EL (cell line): ENCODE data around the gene C17orf114.
"Not testable (repeated sequence)": the region's sequence is repeated elsewhere in the genome, so short reads cannot be mapped to it uniquely, and the experiment has no call there.

Source experiments
- DNase-seq: peaks from one replicate; pipeline ENCODE4 v3.0.0-alpha.2; 2016

The C17orf114 gene

GRCh38 chr17:4802228-4802627, at the start of gene C17orf114:
TSS of gene C17orf114 (minus strand) at chr17:4802328.
- no peak for DNase-seq

DNA sequence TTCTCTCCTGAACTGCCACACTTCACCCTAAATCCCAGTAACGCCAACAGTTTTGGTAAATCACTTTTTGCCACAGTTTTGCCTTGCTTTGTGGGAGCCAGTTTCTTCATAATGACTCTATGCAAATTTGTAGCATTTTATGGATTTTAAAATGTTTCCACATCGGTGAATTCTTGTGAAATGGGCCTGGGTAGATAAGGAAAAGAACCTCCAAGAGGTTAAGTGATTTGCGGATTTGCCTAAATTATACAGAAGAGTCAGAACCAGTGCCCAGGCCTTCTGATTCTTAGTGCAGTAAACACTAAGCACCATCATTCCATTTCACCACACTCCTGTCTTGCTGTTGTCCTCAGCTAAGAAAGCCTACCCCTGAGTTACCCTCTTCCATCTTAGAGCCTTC, 49.0 kb upstream of the C17orf114 start:
- no peak for DNase-seq

DNA sequence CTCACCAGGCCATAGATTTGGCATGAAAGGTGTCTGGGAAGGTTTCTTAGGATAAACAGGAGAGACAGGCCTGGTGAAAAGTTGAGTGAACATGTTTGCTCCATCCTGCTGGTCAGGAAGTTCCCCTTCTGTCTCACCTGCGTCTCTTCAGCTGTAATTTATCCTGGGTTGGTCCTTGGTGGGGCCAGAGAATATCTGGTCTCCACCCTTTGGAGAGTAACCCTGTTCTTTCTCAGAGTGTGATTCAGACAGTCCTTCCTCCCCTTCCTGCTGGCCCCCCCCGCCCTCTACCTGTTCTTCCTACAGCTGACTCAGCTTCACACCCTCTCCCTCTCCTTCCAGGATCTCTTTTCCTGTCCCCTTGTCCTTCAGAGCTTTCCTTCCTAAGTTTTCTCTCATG, 48.1 kb upstream of the C17orf114 start:
- no peak for DNase-seq

DNA sequence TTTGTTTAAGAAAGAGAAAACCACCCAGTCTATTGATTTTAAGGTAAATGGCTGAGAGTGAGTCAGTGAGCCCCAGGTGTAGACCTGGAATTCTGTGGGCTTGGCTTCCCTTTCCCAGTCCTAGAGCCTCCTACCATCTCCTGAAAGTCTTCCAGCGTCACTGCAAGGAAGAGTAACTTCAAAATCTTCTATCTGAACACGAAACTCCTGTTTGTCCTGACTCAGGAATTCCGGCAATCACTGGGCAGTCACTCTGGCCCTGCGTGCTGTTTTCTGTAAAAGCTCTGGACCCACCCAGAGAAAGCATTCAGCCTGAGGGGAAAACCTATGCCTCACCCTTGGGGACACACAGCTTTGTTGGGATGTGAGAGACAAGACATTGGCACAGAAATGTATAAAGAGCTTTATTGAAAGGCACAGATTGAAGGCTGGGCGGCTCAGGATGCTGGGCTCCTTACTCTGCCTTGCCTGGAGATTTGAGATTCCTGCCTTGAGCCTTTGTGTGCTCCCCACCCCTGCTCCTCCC, 46.9 kb upstream of the C17orf114 start:
- DNase-seq, result peak; percentile 61

GRCh38 chr17:4846635-4847390, 44.7 kb upstream of the C17orf114 start:
- no peak for DNase-seq

DNA sequence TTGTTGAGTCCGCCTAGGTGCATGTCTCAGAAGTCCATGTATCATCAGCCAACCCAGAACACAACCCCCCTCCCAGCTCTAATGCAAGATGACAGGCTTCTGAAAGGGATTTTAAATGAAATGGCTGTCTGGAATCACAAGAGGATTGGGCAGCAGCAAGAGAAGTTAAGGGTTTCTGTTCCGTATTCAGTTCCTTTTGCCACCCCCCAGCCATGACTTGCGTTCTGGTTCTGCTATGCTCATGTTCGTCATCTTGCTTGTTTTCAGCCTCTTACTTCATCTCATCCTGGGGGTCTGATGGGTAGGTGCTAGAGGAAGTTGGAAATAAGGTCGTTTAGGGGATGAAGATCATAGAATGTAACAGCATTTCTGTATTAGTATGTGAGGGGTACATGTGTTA, 43.0 kb upstream of the C17orf114 start:
- no peak for DNase-seq

DNA sequence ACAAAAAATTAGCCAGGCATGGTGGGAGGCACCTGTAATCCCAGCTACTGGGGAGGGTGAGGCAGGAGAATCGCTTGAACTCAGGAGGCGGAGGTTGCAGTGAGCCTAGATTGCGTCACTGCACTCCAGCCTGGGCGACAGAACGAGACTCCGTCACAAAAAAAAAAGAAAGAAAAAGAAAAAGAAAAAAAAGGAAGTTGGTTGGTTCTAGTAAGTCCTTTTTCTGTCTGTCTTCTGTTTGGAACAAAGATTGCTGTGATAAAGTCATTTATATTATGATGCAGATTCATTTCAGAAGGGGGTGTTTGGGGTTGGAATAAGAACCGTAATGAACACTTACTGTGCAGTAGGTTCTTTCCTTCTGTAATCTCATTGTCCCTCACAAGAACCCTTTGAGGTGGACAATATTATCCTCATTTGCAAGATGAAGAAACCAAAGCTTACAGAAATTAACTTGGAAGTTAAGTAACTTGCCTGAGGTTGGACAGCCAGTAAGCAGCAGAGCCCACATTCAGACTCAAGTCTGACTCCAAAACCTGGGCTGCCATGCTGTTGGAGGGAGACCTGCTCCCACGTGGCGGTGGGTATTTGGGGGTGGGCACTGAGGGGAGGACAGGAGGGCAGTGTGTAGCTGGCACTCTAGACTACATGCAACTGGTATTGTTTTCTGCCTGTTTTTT, 41.3 kb upstream of the C17orf114 start:
- no peak for DNase-seq

DNA sequence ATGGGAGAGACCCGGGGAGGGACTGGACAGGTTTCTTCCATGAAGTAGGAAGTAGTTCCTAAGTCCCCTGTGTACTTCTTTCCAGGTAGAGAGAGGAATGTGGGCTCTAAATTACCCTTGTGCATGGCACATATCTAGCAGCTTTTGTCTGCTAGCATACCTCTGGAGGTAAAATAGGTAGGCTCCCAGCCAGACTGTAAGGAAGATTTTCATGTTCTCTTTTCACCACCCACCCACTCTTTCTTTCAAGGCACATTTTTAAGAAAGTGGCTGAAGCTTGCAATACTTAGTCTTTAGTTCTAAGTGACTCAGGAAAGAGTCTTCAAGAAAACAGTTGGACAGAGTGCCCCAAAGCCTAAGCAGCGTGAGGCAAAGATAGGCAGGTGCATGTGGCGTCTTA, 40.2 kb upstream of the C17orf114 start:
- DNase-seq, result no peak

GRCh38 chr17:4840893-4841242, 38.7 kb upstream of the C17orf114 start:
- DNase-seq, result no peak

- DNase-seq, result peak; percentile 15
These were observed 38.1 kb upstream of the C17orf114 start for GRCh38 chr17:4839965-4840892.

- DNase-seq, result no peak
These were observed 37.1 kb upstream of the C17orf114 start for GRCh38 chr17:4839221-4839620.

GRCh38 chr17:4838309-4838785, 36.2 kb upstream of the C17orf114 start:
- DNase-seq, result no peak

DNA sequence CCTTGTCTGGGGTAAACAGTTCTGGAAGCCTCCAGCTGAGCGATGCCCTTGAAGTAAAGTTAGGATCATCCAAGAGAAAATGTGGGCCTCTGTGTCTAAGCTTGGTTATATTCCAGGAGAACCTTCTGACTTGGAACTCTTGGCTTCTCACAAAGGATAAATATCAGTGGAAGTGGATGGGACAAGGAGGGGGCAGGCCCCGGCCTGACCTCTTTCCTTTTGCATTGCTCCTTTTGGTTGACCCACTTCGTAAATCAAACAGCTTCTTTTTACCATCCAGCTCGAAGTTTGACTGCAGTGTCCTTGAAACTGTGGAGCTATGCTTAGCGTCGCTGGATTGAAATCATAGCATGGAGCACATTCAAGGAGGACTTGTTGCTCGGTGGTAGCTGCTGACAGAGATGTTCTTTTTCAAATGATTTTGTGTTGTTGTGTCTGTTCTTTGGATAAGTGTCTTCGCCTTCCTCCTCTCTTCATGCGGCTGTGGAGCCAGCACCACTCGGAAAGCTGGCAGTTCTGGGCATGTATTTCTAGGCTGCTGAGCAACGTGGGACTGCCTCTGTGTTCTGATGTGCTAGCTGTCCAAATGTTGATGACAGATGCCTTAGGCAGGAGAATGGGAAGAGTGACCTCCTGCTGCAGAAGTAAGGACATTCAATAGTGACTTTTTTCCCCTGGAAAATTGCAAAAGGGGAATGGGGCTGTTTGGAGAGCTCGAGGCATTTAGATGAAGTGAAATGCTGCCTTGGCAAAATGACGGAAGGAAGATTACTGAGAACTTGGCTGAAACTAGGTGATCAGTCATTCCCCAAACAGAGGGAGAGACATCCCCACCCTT, 35.6 kb upstream of the C17orf114 start:
- DNase-seq, result no peak

DNA sequence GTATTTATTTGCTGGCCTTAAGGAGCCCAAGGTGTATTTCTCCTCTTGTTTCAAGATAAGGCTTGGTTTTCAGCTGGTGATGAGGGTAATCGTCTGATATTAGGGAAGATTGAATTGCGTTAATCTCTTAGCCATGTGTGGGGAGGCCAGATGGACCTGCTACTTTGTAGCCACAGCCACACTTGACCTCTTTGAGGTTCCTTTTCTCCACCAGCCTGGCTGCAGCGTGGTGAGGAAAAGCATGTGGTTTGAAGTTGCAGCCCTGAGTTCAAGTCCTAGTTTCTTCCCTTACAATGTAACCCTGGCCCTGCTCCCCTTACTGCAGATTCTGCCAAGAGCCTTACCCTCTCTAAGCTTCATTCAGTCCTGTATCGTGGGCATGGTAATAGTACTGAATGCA, 34.1 kb upstream of the C17orf114 start:
- no peak for DNase-seq

DNA sequence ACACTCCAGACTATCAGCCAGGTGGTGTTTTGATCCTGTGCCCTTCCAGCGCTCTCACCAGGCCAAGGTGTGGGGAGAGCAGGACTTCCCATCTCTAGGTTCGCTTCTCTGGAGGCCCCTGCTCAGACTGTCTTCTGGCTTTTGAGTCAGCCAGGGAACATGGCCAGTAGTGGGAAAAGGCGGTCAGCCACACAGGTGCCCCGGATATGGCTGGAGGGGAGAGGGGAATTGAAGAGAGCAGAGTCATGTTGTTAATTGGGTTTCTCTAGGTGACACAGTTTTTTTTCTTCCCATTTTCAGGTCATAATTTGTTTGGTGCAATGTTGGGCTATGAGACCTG, 32.5 kb upstream of the C17orf114 start:
- no peak for DNase-seq

DNA sequence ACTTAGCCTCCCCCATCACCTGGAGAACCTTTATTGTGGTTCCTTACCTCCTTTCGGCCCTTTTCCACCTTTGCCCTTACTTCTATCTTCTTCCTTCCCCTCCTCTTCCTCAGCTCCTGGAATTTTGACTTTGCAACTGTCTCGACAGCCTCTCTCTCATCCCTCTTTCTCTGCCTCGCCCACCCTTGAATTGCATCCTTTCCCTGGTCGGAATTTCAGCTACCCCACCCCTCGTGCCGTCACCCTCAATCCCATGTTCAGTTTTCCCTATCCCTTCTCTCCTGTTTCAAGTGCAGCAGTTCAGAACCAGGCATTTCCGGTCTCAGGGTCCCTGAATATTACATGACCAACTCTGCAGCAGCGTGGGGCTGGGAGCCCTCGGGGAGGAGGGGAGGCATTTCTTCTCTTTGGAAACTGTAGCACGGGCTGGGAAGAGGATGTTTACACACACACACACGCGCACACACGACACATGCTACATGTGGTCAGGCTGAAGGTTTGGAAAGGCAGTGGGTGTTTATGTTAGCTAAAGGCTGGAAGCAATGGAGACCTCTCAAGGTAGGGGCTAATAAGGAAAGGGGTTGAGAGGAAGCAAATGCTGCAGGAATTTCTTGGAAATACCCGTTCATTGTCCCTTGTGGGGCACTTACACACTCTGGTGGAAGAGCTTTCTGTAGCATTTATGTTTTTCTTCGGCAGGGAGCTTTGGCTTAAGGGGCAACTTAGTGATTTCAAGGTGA, 32.0 kb upstream of the C17orf114 start:
- peak; percentile 68 for DNase-seq

DNA sequence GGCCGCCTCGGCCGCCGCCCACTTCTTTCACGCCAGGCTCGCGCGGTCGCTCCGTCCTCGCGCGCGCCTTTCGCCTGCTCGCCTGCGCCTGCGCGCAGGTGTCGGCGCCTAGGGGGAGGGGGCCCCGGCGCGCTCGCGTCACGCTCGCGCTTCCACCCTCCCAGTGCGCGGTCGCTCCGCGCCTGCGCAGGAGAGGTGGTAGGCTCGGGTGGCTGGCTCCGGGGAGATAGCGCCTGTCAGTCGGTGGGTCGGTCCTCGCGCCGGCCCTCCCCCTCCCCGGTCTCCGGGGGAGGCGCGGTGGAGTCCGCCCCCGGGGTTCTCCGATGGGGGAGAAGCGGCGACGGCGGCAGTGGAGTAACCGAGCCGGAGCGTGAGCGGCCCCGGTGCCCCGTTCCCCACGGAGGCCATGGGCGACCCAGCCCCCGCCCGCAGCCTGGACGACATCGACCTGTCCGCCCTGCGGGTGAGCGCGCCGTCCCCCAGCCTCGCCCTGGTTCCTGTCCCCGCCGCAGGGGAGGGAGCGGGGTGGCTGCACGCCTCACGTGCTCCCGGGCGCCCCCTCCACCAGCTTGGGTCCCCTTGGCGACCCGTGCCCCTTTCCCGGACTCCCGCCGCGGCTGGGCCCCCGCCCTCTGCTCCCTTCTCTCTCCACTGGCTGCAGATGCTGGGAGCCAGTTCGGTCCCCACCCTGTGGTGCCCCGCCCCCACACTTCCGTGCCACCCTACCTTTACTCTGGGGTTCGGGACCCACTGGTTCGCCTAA, 31.2 kb upstream of the C17orf114 start, which contains the start of gene MINK1:
TSS of gene MINK1 (plus strand) at position 163 of the 763 bp plus-strand sequence. CDS start at position 407, 244 bp downstream.
- peak; percentile 94 for DNase-seq

DNA sequence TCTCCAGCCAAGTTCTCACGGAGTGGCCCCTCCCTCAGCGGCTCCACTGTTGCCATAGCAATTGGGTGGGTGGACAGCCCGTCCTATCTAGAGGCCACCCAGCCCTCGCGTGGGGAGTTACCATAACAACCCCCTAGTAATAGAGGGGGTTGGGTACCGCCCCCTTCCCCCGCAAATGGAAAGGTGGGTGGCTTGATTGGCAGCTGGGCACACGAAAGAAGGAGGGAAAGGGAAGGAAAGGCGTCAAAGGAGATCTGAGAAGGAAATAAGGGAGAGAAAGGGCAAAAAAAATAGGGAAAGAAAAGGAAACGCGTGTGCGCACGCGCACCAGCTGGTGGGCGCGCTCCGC, 30.7 kb upstream of the C17orf114 start:
- not testable (repeated sequence) for DNase-seq

GRCh38 chr17:4827399-4827798, 25.3 kb upstream of the C17orf114 start:
- no peak for DNase-seq

DNA sequence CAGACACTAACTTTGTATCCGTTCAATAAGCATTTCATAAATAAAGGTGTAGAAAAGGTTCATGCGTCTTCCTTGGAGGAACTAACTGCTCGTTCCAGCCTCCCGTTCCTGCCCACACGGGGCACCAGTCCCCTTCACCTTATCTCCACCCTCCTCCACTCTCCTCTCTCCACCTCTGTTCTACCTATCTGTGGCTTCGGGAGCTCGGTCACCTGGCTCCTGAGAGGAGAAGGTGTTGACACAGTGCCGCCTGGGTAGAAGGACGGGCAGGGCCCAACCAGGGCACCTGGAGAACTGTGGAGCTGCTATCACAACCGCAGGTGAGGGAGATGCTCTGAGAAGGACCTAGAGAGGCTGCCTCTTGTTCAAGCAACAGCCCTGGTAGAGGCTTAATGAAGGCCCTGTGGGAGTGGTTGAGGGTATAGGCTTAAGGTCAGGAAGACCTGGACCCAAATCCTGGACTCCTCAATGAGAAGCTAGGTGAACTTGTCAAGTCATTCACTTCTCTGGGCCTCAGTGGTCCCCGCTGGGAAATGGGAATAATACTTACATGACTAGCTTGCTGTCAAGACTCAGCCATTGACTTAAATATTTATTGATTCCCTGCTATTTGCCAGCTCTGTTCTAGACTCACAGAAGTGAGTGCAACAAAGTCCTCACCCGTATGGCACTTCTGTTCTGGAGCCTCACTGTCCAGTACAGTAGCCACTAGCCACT, 21.4 kb upstream of the C17orf114 start:
- DNase-seq, result no peak
